Hematopoietic multipotent progenitor cell treated with erythropoietin and hydrocortisone succinate and interleukin-3 and kit ligand, for 17 days (in vitro differentiated cells): Measurements from ENCODE around the gene DYNAP.

Experiments used
- DNase-seq: peaks from one replicate; pipeline ENCODE4 v3.0.0-alpha.2; 2015; ENCODE audit warnings: low spot score

The DYNAP gene

DNA sequence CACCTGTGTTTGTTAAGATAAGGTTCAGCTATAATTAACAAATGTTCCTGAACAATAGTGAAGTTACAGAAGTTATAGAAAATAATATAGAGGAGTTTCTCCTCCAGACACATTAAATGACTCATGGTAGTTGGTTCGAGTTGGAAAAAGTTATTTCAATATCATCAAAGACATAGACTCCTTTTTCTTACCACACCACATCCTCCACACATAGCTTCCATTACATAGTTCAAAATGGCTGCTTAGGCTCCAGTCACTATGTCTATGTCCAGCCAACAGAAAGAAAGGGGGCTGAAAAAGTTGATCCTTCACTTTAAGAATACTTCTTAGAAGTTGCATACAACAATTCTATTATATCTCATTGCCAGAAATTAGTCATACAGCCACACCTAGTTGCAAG lies 50.7 kb downstream of the DYNAP start:
- no peak for DNase-seq

DNA sequence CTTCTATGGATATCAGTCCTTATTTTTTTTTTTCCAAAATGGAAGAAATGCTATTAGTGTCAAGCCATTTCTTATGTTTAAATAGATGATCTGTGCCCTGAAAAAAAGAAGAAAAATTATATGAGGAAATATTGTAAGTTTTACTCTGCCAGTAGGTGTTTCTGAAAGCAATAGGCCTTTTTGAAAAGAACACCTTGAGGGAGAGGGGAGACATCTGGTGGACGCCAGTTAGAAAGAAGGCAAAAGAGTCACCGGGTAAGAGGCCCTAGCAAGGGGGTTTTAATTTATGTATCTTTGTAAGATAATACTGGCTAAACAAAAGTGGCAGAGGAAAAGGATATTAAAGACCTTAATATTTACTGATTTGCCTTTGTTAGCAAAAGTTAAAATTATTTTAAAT lies 56.1 kb downstream of the DYNAP start:
- no peak for DNase-seq
